SK-N-MC (cell line): Measurements from ENCODE around the gene FA2H.

Source experiments
- EZH2 ChIP-seq: fragments of 200-600 bp; sonication (generic); IDR thresholded peaks from one replicate; pipeline ENCODE4 v1.6.1; 2017; ENCODE audit warnings: antibody characterized with exemption
- FOXP2 ChIP-seq: optimal IDR thresholded peaks from 2 replicates; pipeline ENCODE3; 2011; ENCODE audit warnings: mild to moderate bottlenecking, moderate library complexity; ENCODE audit not compliant: insufficient read depth; ENCODE audit errors: extremely low read length, control extremely low read depth
- POLR2AphosphoS5 ChIP-seq: IDR thresholded peaks from 2 replicates; pipeline ENCODE4 v1.6.1; 2012; ENCODE audit warnings: mild to moderate bottlenecking, low read depth, low read length, borderline replicate concordance

GRCh38 chr16:74744566-74744965 lies 30.1 kb downstream of the FA2H start:
- TF ChIP-seq EZH2 = no peak
- no peak for TF ChIP-seq POLR2AphosphoS5
- TF ChIP-seq FOXP2 = no peak
